Coronary artery (tissue), 2 donors: ENCODE data around the gene WDTC1.
A peak's percentile ranks its signal among the peaks of the same experiment; 100 is the strongest.
"Not testable (repeated sequence)": the region's sequence is repeated elsewhere in the genome, so short reads cannot be mapped to it uniquely, and the experiment has no call there.

Source experiments
- DNase-seq: peaks from one replicate; pipeline ENCODE4 v3.0.0-alpha.2; 2017; ENCODE audit warnings: low spot score
- H3K27ac ChIP-seq, 2 donors: fragments of 200-600 bp; sonication (generic); one replicate each; pipeline ENCODE4 v1.5.1; 2016 to 2019
- H3K4me3 ChIP-seq: fragments of 200-600 bp; sonication (generic); 2 replicates; pipeline ENCODE4 v1.5.1; 2016; ENCODE audit warnings: mild to moderate bottlenecking, moderate library complexity
- CTCF ChIP-seq: fragments of 200-600 bp; sonication (generic); IDR thresholded peaks from one replicate; pipeline ENCODE4 v1.5.1; 2019; ENCODE audit warnings: antibody characterized with exemption

WDTC1 gene

GRCh38 chr1:27233667-27234048 is 774 bp upstream of the WDTC1 start:
- peak overlapping the region; percentile 98 for H3K4me3 ChIP-seq
- DNase-seq = no peak
- no peak for TF ChIP-seq CTCF
- peak overlapping the region; percentile 25 to 38 for H3K27ac ChIP-seq

GRCh38 chr1:27235827-27236226 is 1.4 kb downstream of the WDTC1 start:
- TF ChIP-seq CTCF = no peak

GRCh38 chr1:27237112-27237511 is 2.7 kb downstream of the WDTC1 start:
- TF ChIP-seq CTCF = no peak
- H3K27ac ChIP-seq = no peak overlapping the region
- no peak for DNase-seq
- no peak overlapping the region for H3K4me3 ChIP-seq

More at GRCh38 chr1:27235827-27236226, 1.4 kb downstream of the WDTC1 start:
- Histone ChIP-seq H3K27ac (peak overlapping the region in 1 of 2 donors; percentile 36), H3K4me3 (peak overlapping the region; percentile 98)
- DNase-seq = no peak

- DNase-seq = no peak
- TF ChIP-seq CTCF = no peak
- H3K4me3 ChIP-seq = no peak overlapping the region
- H3K27ac ChIP-seq = no peak overlapping the region
Observed at GRCh38 chr1:27238032-27238431, 3.6 kb downstream of the WDTC1 start.

GRCh38 chr1:27241677-27242076 is 7.2 kb downstream of the WDTC1 start:
- no peak for DNase-seq
- TF ChIP-seq CTCF = no peak
- H3K27ac ChIP-seq = no peak overlapping the region
- H3K4me3 ChIP-seq = no peak overlapping the region

GRCh38 chr1:27243665-27244064 is 9.2 kb downstream of the WDTC1 start:
- H3K27ac ChIP-seq, DNase-seq, H3K4me3 ChIP-seq: not testable (repeated sequence)

GRCh38 chr1:27246194-27246593 is 11.8 kb downstream of the WDTC1 start:
- DNase-seq = no peak
- H3K4me3 ChIP-seq = no peak overlapping the region
- TF ChIP-seq CTCF = no peak
- H3K27ac ChIP-seq = no peak overlapping the region

GRCh38 chr1:27253596-27253995 is 19.2 kb downstream of the WDTC1 start:
- H3K4me3 ChIP-seq = no peak overlapping the region
- no peak for DNase-seq
- no peak overlapping the region for H3K27ac ChIP-seq
- TF ChIP-seq CTCF = no peak
